Astrocyte (in vitro differentiated cells and primary cell): ENCODE data around the gene TRDN.

ENCODE experiments used
- CTCF ChIP-seq: IDR thresholded peaks from 2 replicates; pipeline ENCODE4 v1.5.1; 2011; ENCODE audit warnings: low read depth, mild to moderate bottlenecking, inconsistent platforms, low read length, moderate library complexity; ENCODE audit not compliant: insufficient read depth
- EZH2 ChIP-seq: IDR thresholded peaks from 2 replicates; pipeline ENCODE4 v1.6.1; 2012; ENCODE audit warnings: mild to moderate bottlenecking, low read length, inconsistent platforms; ENCODE audit not compliant: insufficient read depth

- TF ChIP-seq CTCF = no peak
- no peak for TF ChIP-seq EZH2
These were observed 413.3 kb downstream of the TRDN start for GRCh38 chr6:123223461-123223860.
